ENCODE measurements around the gene MBD5. TPM values are rescaled to one million over a fixed set of nuclear protein-coding genes. Genes with fewer than 3 reads are reported as not detected.

MBD5 gene
- total RNA-seq, 2 donors from 2014 or later: 38.2 to 44.7 TPM

DNA sequence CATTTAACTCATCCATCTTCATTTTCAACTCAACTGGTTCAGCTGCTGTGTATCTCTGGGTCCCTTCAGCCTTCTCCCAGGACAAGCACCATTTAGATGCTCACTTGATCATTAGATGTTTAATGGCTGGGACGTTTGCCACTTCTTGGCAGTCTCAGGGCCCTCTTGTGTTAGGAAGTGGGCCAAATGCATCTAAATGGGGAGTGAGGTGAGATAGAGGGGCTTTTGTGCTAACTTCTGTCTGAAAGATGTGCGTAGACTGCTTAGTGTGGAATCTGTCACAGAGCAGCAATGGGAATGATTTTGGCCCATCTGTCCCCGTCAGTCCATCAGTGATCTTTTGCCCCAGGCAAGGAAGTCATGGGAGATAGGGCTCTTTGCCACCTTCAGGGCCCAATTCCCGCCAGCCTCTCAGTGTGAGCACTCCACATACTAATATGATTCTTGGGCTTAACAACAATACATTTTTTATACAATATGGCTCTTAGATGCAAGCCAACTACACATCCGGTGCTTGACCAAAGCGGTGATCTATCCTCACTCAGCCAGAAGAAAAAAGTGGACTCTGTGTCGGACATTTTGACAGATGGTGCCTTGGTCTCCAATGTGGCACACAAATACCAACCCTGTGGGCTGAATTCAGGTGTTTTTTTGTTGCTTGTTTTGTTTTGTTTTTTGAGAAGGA lies 528.0 kb downstream of the MBD5 start:
- Histone ChIP-seq H3K27ac (no peak overlapping the region), H3K4me1 (replicated peaks) (no peaks in the 10 kb centered on the region), H3K9me3 (no peaks in the 10 kb centered on the region), H3K27me3 (replicated peaks; ENCODE audit: insufficient read depth) (no peaks in the 10 kb centered on the region), H3K36me3 (no peaks in the 10 kb centered on the region), H3K4me3 (no peak overlapping the region)
- no peak for DNase-seq (ENCODE audit: low spot score)
- TF ChIP-seq POLR2A (IDR thresholded peaks at IDR 0.05) (no peak), POLR2AphosphoS5 (IDR thresholded peaks at IDR 0.05) (no peak)
- TF ChIP-seq, protein P1, sequence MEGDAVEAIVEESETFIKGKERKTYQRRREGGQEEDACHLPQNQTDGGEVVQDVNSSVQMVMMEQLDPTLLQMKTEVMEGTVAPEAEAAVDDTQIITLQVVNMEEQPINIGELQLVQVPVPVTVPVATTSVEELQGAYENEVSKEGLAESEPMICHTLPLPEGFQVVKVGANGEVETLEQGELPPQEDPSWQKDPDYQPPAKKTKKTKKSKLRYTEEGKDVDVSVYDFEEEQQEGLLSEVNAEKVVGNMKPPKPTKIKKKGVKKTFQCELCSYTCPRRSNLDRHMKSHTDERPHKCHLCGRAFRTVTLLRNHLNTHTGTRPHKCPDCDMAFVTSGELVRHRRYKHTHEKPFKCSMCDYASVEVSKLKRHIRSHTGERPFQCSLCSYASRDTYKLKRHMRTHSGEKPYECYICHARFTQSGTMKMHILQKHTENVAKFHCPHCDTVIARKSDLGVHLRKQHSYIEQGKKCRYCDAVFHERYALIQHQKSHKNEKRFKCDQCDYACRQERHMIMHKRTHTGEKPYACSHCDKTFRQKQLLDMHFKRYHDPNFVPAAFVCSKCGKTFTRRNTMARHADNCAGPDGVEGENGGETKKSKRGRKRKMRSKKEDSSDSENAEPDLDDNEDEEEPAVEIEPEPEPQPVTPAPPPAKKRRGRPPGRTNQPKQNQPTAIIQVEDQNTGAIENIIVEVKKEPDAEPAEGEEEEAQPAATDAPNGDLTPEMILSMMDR (IDR thresholded peaks at IDR 0.05): no peak
- 88% methylated on average over 7 of the region's 7 CpGs for WGBS
- intact Hi-C loops (cut with DNase I): no loop called here

DNA sequence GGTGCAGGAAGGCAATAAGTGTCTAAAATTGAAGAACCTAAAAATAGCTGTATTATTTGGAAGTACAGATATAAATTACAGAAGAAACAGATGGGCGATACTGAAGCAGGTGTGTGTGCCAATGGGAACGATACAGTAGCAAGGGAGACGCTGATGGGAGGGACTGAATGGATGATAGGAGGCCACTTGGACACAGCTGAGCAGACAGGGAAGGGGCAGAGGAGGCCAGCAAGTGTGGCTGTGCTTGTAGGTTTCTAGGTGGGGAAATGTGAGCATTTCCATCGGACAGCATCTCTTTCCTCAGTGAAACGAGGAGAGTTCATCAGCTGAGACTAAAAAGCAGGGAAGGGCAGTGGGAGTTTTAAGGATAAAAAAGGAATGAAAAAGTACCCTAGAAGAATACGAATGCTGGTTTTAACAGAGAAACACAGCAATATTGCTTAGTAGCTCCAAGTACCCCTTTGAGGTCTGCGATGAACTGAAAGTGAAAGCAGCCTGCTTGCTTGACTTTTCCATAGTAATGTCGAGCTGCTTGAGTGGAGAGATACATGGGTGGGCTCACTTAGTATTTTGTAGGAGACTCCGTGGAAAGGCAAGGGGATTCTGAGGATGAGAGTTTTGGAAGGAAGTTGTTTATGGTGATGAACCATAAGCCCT lies 531.9 kb downstream of the MBD5 start:
- intact Hi-C loops (cut with DNase I): no loop called here
- no peaks in the 10 kb centered on the region for H3K4me1 ChIP-seq (replicated peaks)
- H3K9me3 ChIP-seq: no peaks in the 10 kb centered on the region
- no peak for DNase-seq (ENCODE audit: low spot score)
- H3K36me3 ChIP-seq: no peaks in the 10 kb centered on the region
- H3K27ac ChIP-seq: no peak overlapping the region
- TF ChIP-seq POLR2A (IDR thresholded peaks at IDR 0.05): no peak
- TF ChIP-seq, protein P1 (IDR thresholded peaks at IDR 0.05): no peak
- TF ChIP-seq POLR2AphosphoS5 (IDR thresholded peaks at IDR 0.05): no peak
- peak overlapping the region; percentile 3 to 12 for H3K4me3 ChIP-seq
- 61% methylated on average over 9 of the region's 9 CpGs for WGBS
- no peaks in the 10 kb centered on the region for H3K27me3 ChIP-seq (replicated peaks; ENCODE audit: insufficient read depth)

DNA sequence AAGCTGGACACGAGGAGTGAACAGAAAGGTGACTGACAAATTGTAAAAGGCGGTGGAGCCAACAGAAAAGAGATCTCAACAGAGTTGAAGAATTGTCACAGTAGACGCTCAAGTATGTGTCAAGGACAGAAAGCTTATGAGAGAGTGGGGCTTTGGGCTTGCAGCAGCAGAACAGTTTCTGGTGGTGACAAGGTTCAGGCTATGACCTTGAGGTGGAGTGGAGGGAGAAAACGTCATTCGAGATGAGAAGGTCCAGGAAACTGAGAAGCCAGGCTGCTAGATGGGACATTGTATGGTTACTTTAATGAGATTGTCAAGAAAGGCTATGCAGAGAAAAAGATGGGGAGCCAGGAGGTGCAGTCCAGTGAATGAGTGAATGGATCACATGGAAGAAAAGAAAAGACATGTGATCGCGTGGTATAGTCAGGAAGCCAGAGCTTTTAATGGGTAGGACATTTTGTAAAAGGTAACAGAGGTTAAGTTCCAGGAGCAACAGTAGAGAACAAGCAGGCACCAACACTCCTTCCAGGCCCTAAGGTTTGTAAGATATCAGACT lies 532.5 kb downstream of the MBD5 start:
- Histone ChIP-seq H3K9me3 (no peaks in the 10 kb centered on the region), H3K36me3 (no peaks in the 10 kb centered on the region), H3K4me3 (peak overlapping the region in 1 of 2 donors; percentile 12), H3K27ac (no peak overlapping the region), H3K4me1 (replicated peaks) (no peaks in the 10 kb centered on the region), H3K27me3 (replicated peaks; ENCODE audit: insufficient read depth) (no peaks in the 10 kb centered on the region)
- TF ChIP-seq, protein P1 (IDR thresholded peaks at IDR 0.05): no peak
- TF ChIP-seq POLR2AphosphoS5 (IDR thresholded peaks at IDR 0.05) (no peak), POLR2A (IDR thresholded peaks at IDR 0.05) (no peak)
- DNase-seq (ENCODE audit: low spot score): no peak
- intact Hi-C loops (cut with DNase I): no loop called here
- 83% methylated on average over 7 of the region's 7 CpGs for WGBS

DNA sequence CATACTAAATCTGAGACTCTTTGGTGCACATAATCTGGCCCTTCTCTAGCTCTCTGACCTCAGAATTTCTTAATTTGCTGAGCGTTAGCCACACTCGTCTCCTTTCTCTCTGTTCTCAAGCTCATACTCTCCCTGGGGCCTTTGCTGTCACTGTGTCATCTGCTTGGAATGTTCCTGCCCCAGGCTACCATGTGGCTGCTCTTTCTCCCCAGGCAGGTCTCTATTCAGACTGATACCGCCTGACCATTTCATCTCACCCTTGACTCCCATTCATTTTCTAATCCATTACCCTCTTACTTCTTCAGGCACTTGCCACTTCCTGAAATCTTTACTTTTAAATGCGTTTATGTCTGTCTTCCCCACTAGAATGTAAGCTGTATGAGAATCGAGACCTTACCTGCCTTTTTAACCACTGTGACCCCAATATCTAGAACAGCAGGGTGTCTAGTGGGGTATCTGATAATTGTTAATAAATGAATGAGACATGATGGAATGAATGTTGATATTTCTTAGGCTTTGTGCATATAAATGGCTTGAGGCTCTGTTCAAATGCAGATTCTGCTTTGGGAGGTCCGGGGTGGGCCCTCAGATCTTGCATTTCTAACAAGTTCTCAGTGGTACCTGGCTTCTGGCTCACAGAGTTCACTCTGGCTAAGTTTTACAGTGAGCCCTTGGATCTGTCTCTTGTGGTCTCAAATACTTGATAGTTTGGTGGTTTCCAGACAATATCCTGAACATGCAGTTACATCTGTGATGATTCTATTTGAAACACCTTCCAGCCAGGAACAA lies 533.8 kb downstream of the MBD5 start:
- intact Hi-C loops (cut with DNase I): no loop called here
- Histone ChIP-seq H3K36me3 (no peaks in the 10 kb centered on the region), H3K4me1 (replicated peaks) (no peaks in the 10 kb centered on the region), H3K27ac (no peak overlapping the region), H3K9me3 (no peaks in the 10 kb centered on the region), H3K27me3 (replicated peaks; ENCODE audit: insufficient read depth) (no peaks in the 10 kb centered on the region), H3K4me3 (no peak overlapping the region)
- WGBS: 83% methylated on average over 6 of the region's 6 CpGs
- TF ChIP-seq, protein P1 (IDR thresholded peaks at IDR 0.05): no peak
- no peak for TF ChIP-seq POLR2A (IDR thresholded peaks at IDR 0.05)
- TF ChIP-seq POLR2AphosphoS5 (IDR thresholded peaks at IDR 0.05): no peak
- DNase-seq (ENCODE audit: low spot score): no peak

Data from prostate gland (tissue), 2 donors.